Prostate gland (tissue), 2 donors: ENCODE results near the gene FAM98A. TPM values are rescaled to one million over a fixed set of nuclear protein-coding genes. Genes with fewer than 3 reads are reported as not detected.

ENCODE experiments used
- DNase-seq: peaks from one replicate; pipeline ENCODE4 v3.0.0-alpha.2; 2019; ENCODE audit warnings: low spot score
- H3K27ac ChIP-seq, 2 donors: fragments of 200-600 bp; sonication (generic); 2 replicates each; pipeline ENCODE4 v1.5.1; 2017 to 2019
- H3K27me3 ChIP-seq: fragments of 200-600 bp; sonication (generic); replicated peaks from 2 replicates; pipeline ENCODE4 v1.5.1; 2019; ENCODE audit not compliant: insufficient read depth
- H3K36me3 ChIP-seq, 2 donors: fragments of 200-600 bp; sonication (generic); 1 replicate in 1 of 2; 2 replicates in 1 of 2; pipeline versions ENCODE4 v1.5.1 to v1.8.1; 2017 to 2019
- H3K4me1 ChIP-seq: fragments of 200-600 bp; sonication (generic); replicated peaks from 2 replicates; pipeline ENCODE4 v1.5.1; 2019
- H3K4me3 ChIP-seq, 2 donors: fragments of 200-600 bp; sonication (generic); 2 replicates each; pipeline ENCODE4 v1.5.1; 2017 to 2019
- H3K9me3 ChIP-seq: fragments of 200-600 bp; sonication (generic); 2 replicates; pipeline ENCODE4 v1.5.1; 2017
- CTCF ChIP-seq, 4 experiments: fragments of 200-600 bp in 2 of 4; fragments of 450-650 bp in 2 of 4; sonication (generic) in 2 of 4; IDR thresholded peaks; 1 replicate in 3 of 4; 2 replicates in 1 of 4; pipeline ENCODE4 v1.5.1; 2016 to 2019; ENCODE audit warnings: antibody characterized with exemption in 4 of 4, mild to moderate bottlenecking in 2 of 4, moderate library complexity in 2 of 4
- POLR2A ChIP-seq: fragments of 450-650 bp; IDR thresholded peaks from one replicate; pipeline ENCODE4 v1.6.1; 2016; ENCODE audit warnings: antibody characterized with exemption, mild to moderate bottlenecking
- POLR2AphosphoS5 ChIP-seq: sonication (generic); formaldehyde crosslinking; IDR thresholded peaks from one replicate; pipeline ENCODE4 v1.6.1; 2017; ENCODE audit warnings: antibody characterized with exemption
- WGBS: methylation state at CpG from one replicate; pipeline ENCODE4 v1.1.5; 2018; 5-methylcytosine and 5-hydroxymethylcytosine counted together
- intact Hi-C: fragments of 100-400 bp; cut with DNase I; formaldehyde crosslinking; loops from one replicate; pipeline ENCODE4 v1.14.2; 2022
- total RNA-seq, 2 donors: library from RNA; depleted of rRNA; stranded (reverse); fragments of >200 nt; gene quantifications; one replicate each; pipeline ENCODE4 v1.1.0, GENCODE V29; 2016

FAM98A gene
- total RNA-seq, 2 donors from 2014 or later: 26.6 to 104 TPM

GRCh38 chr2:33634261-33634910, 35.3 kb upstream of the FAM98A start:
- TF ChIP-seq POLR2A (no peak), POLR2AphosphoS5 (no peak), CTCF (IDR thresholded peaks at IDR 0.05) (no peak)

GRCh38 chr2:33633315-33633714, 34.2 kb upstream of the FAM98A start:
- no peaks in the 10 kb centered on the region for H3K4me1 ChIP-seq
- TF ChIP-seq POLR2A (no peak), CTCF (IDR thresholded peaks at IDR 0.05) (no peak), POLR2AphosphoS5 (no peak)
- intact Hi-C loops: no loop called here
- no peak overlapping the region for H3K4me3 ChIP-seq
- H3K9me3 ChIP-seq: no peaks in the 10 kb centered on the region
- no peaks in the 10 kb centered on the region for H3K27me3 ChIP-seq
- no peaks in the 10 kb centered on the region for H3K36me3 ChIP-seq
- no peak for DNase-seq
- WGBS: 41% methylated on average over 2 of the region's 2 CpGs
- H3K27ac ChIP-seq: no peak overlapping the region

More at GRCh38 chr2:33634261-33634910, 35.3 kb upstream of the FAM98A start:
- H3K27ac ChIP-seq: no peak overlapping the region
- H3K4me1 ChIP-seq: no peaks in the 10 kb centered on the region
- intact Hi-C loops: no loop called here
- no peak for DNase-seq
- H3K9me3 ChIP-seq: no peaks in the 10 kb centered on the region
- H3K4me3 ChIP-seq: no peak overlapping the region
- no peaks in the 10 kb centered on the region for H3K27me3 ChIP-seq
- H3K36me3 ChIP-seq: no peaks in the 10 kb centered on the region
- 91% methylated on average over 4 of the region's 4 CpGs for WGBS

GRCh38 chr2:33632831-33633230, 33.7 kb upstream of the FAM98A start:
- 90% methylated on average over 2 of the region's 2 CpGs for WGBS
- H3K9me3 ChIP-seq: no peaks in the 10 kb centered on the region
- H3K36me3 ChIP-seq: no peaks in the 10 kb centered on the region
- no peaks in the 10 kb centered on the region for H3K27me3 ChIP-seq
- H3K4me1 ChIP-seq: no peaks in the 10 kb centered on the region
- no peak overlapping the region for H3K4me3 ChIP-seq
- DNase-seq: no peak
- H3K27ac ChIP-seq: no peak overlapping the region
- intact Hi-C loops: no loop called here
- TF ChIP-seq POLR2A: no peak
- no peak for TF ChIP-seq POLR2AphosphoS5
- no peak for TF ChIP-seq CTCF (IDR thresholded peaks at IDR 0.05)

- H3K27ac ChIP-seq: no peak overlapping the region
- TF ChIP-seq CTCF (IDR thresholded peaks at IDR 0.05): no peak
- TF ChIP-seq POLR2A: no peak
- no peak for TF ChIP-seq POLR2AphosphoS5
- H3K9me3 ChIP-seq: no peaks in the 10 kb centered on the region
- no peaks in the 10 kb centered on the region for H3K27me3 ChIP-seq
- no peaks in the 10 kb centered on the region for H3K4me1 ChIP-seq
- DNase-seq: no peak
- H3K4me3 ChIP-seq: no peak overlapping the region
- intact Hi-C loops: no loop called here
- WGBS: 88% methylated on average over 6 of the region's 6 CpGs
- H3K36me3 ChIP-seq: no peaks in the 10 kb centered on the region
Observed at GRCh38 chr2:33628031-33628827, 29.1 kb upstream of the FAM98A start.

GRCh38 chr2:33619028-33619427, 19.9 kb upstream of the FAM98A start:
- DNase-seq: no peak
- intact Hi-C loops: no loop called here
- Histone ChIP-seq H3K36me3 (no peaks in the 10 kb centered on the region), H3K4me1 (no peaks in the 10 kb centered on the region), H3K27me3 (no peaks in the 10 kb centered on the region), H3K27ac (no peak overlapping the region), H3K4me3 (no peak overlapping the region), H3K9me3 (no peaks in the 10 kb centered on the region)
- WGBS: 87% methylated on average over 1 of the region's 1 CpG
- no peak for TF ChIP-seq POLR2A
- no peak for TF ChIP-seq POLR2AphosphoS5
- no peak for TF ChIP-seq CTCF (IDR thresholded peaks at IDR 0.05)
